Endothelial cell of umbilical vein (primary cell): ENCODE results near the gene NEDD9.

Experiments
- EZH2 ChIP-seq: IDR thresholded peaks from 2 replicates; pipeline ENCODE4 v1.6.1; 2012; ENCODE audit warnings: borderline replicate concordance, low read depth, mild to moderate bottlenecking, moderate library complexity, low read length, inconsistent platforms; ENCODE audit not compliant: severe bottlenecking
- FOS ChIP-seq: IDR thresholded peaks from 2 replicates; pipeline ENCODE4 v1.6.1; 2011; ENCODE audit warnings: mild to moderate bottlenecking, low read length, moderate library complexity, borderline replicate concordance; ENCODE audit not compliant: insufficient read depth
- GATA2 ChIP-seq: IDR thresholded peaks from 2 replicates; pipeline ENCODE4 v1.7.0; 2011; ENCODE audit warnings: low read depth, mild to moderate bottlenecking, moderate library complexity, mixed read lengths, low read length; ENCODE audit not compliant: insufficient read length, insufficient read depth
- JUN ChIP-seq: IDR thresholded peaks from 2 replicates; pipeline ENCODE4 v1.6.1; 2011; ENCODE audit warnings: borderline replicate concordance, low read depth; ENCODE audit not compliant: insufficient read length, insufficient read depth
- POLR2A ChIP-seq: IDR thresholded peaks from 2 replicates; pipeline ENCODE4 v1.6.1; 2012; ENCODE audit warnings: low read depth, mild to moderate bottlenecking, control low read depth, low read length
- POLR2AphosphoS5 ChIP-seq: IDR thresholded peaks from 2 replicates; pipeline ENCODE4 v1.6.1; 2012; ENCODE audit warnings: low read depth, mild to moderate bottlenecking, control low read depth, low read length, moderate library complexity; ENCODE audit not compliant: insufficient read depth
- TF ChIP-seq, protein P1 (sequence below), 2 donors: IDR thresholded peaks; 1 replicate in 1 of 2; 2 replicates in 1 of 2; pipeline ENCODE4 v1.5.1; 2011; ENCODE audit warnings: low read length in 2 of 2, mild to moderate bottlenecking in 2 of 2, moderate library complexity in 2 of 2, control low read depth in 1 of 2, inconsistent platforms in 1 of 2, low read depth in 1 of 2; ENCODE audit not compliant: insufficient read depth in 1 of 2; ENCODE audit errors: extremely low read depth in 1 of 2
- TF ChIP-seq, protein P2 (sequence below): IDR thresholded peaks from 2 replicates; pipeline ENCODE4 v1.6.1; 2011; ENCODE audit not compliant: insufficient read depth, insufficient read length

DNA sequence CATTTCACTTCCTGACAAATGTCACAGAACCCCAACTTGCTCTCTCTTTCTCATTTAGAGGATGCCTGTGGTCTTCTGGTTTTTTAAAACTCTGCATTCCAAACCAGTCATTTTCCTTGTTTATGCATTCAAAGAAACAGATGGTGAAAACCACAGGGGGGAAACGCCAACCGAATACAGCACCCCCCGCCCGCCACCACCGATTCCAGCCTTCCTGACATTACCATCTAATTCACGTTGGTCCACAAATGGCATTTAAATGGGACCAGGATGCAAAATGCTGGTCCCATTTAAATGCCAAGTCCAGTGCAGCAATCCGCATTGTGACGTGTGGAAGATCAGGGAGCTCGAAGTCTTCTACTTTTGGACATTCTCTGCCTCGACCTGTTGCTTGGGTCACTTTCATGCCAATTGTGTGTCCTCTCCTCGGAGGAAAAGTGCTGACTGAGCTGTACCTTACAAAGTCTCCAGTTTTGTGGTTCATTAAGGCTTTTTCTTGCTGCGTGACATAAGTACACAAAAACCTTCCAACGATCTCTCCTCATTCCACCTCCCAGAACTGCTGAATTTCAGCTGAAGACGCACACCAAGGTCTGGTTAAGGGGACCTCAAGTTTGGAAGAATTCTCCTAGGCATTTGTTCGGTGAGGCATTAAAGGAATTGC is 35.8 kb downstream of the NEDD9 start:
- no peak for TF ChIP-seq EZH2
- TF ChIP-seq POLR2AphosphoS5: no peak
- TF ChIP-seq, protein P1, sequence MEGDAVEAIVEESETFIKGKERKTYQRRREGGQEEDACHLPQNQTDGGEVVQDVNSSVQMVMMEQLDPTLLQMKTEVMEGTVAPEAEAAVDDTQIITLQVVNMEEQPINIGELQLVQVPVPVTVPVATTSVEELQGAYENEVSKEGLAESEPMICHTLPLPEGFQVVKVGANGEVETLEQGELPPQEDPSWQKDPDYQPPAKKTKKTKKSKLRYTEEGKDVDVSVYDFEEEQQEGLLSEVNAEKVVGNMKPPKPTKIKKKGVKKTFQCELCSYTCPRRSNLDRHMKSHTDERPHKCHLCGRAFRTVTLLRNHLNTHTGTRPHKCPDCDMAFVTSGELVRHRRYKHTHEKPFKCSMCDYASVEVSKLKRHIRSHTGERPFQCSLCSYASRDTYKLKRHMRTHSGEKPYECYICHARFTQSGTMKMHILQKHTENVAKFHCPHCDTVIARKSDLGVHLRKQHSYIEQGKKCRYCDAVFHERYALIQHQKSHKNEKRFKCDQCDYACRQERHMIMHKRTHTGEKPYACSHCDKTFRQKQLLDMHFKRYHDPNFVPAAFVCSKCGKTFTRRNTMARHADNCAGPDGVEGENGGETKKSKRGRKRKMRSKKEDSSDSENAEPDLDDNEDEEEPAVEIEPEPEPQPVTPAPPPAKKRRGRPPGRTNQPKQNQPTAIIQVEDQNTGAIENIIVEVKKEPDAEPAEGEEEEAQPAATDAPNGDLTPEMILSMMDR (IDR thresholded peaks at IDR 0.05; ENCODE audit: extremely low read depth in 1 of 2, insufficient read depth in 1 of 2, low read depth in 1 of 2, low read length in 2 of 2): no peak
- TF ChIP-seq POLR2A: peak; percentile 7
- TF ChIP-seq JUN: no peak
- no peak for TF ChIP-seq FOS
- TF ChIP-seq, protein P2, sequence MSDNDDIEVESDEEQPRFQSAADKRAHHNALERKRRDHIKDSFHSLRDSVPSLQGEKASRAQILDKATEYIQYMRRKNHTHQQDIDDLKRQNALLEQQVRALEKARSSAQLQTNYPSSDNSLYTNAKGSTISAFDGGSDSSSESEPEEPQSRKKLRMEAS: no peak
- no peak for TF ChIP-seq GATA2
